Endothelial cell of umbilical vein (primary cell): ENCODE data around the gene KCNH1. TPM values are rescaled to one million over a fixed set of nuclear protein-coding genes. Genes with fewer than 3 reads are reported as not detected.

Source experiments
- BruUV-seq: library from RNA; stranded (reverse); fragments of 400-500 nt; replicated peaks from 2 replicates; lab custom pipeline; 2021; lab: Mats Ljungman, UMichigan
- CTCF ChIA-PET: fragments of 300-600, 350-600 bp; sonication (Branson Sonifier 250); formaldehyde crosslinking; loops from one replicate; lab custom pipeline; 2021; ENCODE audit warnings: antibody characterized with exemption, inconsistent platforms; lab: Charles Lee
- POLR2A ChIA-PET: fragments of 300-600, 350-600 bp; sonication (Branson Sonifier 250); formaldehyde crosslinking; loops from one replicate; lab custom pipeline; 2021; ENCODE audit warnings: antibody characterized with exemption, inconsistent platforms; lab: Charles Lee
- DNase-seq: peaks from one replicate; pipeline ENCODE4 v3.0.0-alpha.2; 2011; ENCODE audit warnings: low read depth, low spot score
- FAIRE-seq: peaks from 2 replicates; lab custom pipeline; 2011; peaks lifted over from hg19 to GRCh38; lab: Jason Lieb, UNC
- H2AFZ ChIP-seq: 2 replicates; pipeline ENCODE4 v1.6.0; 2012; ENCODE audit warnings: low read depth, low read length, control low read depth, inconsistent platforms
- H3K27ac ChIP-seq: 2 replicates; pipeline ENCODE4 v1.5.1; 2011; ENCODE audit warnings: low read depth, mild to moderate bottlenecking, control low read depth, low read length, moderate library complexity; ENCODE audit not compliant: insufficient read depth
- H3K27me3 ChIP-seq, 2 experiments: 2 replicates each; pipeline versions ENCODE4 v1.6.0 to v1.6.1; 2011; ENCODE audit warnings: low read length in 2 of 2, mixed read lengths in 1 of 2; ENCODE audit not compliant: control insufficient read depth in 2 of 2, insufficient read depth in 2 of 2
- H3K36me3 ChIP-seq, 2 experiments: 2 replicates in 1 of 2; 3 replicates in 1 of 2; pipeline ENCODE4 v1.5.1; 2011; ENCODE audit warnings: low read length in 2 of 2, mild to moderate bottlenecking in 1 of 2, moderate library complexity in 1 of 2; ENCODE audit not compliant: control insufficient read depth in 2 of 2, insufficient read depth in 2 of 2; ENCODE audit errors: extremely low read depth in 1 of 2
- H3K4me1 ChIP-seq: 3 replicates; pipeline ENCODE4 v1.5.1; 2011; ENCODE audit warnings: mild to moderate bottlenecking, low read length; ENCODE audit not compliant: control insufficient read depth, insufficient read depth; ENCODE audit errors: extremely low read depth
- H3K4me2 ChIP-seq: 2 replicates; pipeline ENCODE4 v1.6.1; 2011; ENCODE audit warnings: low read length, control low read depth, mixed read lengths; ENCODE audit not compliant: insufficient read depth
- H3K4me3 ChIP-seq, 3 experiments: fragments of 200-600 bp in 1 of 3; sonication (generic), shearing (Covaris generic) in 1 of 3; replicated peaks in 1 of 3; 2 replicates each; pipeline ENCODE4 v1.5.1; 2011 to 2016; ENCODE audit warnings: control low read depth in 3 of 3, low read length in 3 of 3, mild to moderate bottlenecking in 2 of 3, inconsistent platforms in 1 of 3, low read depth in 1 of 3, moderate library complexity in 1 of 3; ENCODE audit not compliant: insufficient read depth in 1 of 3
- H3K79me2 ChIP-seq: 2 replicates; pipeline ENCODE4 v1.6.0; 2012; ENCODE audit warnings: low read length, inconsistent platforms; ENCODE audit not compliant: control insufficient read depth, insufficient read depth
- H3K9ac ChIP-seq: replicated peaks from 2 replicates; pipeline ENCODE3; 2011; ENCODE audit warnings: low read length, control low read depth; ENCODE audit not compliant: insufficient read depth; ENCODE audit errors: extremely low read depth
- H3K9me1 ChIP-seq: replicated peaks from 3 replicates; pipeline ENCODE4 v1.6.0; 2011; ENCODE audit warnings: mild to moderate bottlenecking, low read length; ENCODE audit not compliant: control insufficient read depth, insufficient read depth; ENCODE audit errors: extremely low read depth
- H3K9me3 ChIP-seq: replicated peaks from 2 replicates; pipeline ENCODE4 v1.5.1; 2012; ENCODE audit warnings: low read length, inconsistent platforms; ENCODE audit not compliant: control insufficient read depth, insufficient read depth
- H4K20me1 ChIP-seq: replicated peaks from 2 replicates; pipeline ENCODE3; 2011; ENCODE audit warnings: mild to moderate bottlenecking, low read length; ENCODE audit not compliant: control insufficient read depth, insufficient read depth; ENCODE audit errors: extremely low read depth
- EZH2 ChIP-seq: IDR thresholded peaks from 2 replicates; pipeline ENCODE4 v1.6.1; 2012; ENCODE audit warnings: borderline replicate concordance, low read depth, mild to moderate bottlenecking, moderate library complexity, low read length, inconsistent platforms; ENCODE audit not compliant: severe bottlenecking
- FOS ChIP-seq: IDR thresholded peaks from 2 replicates; pipeline ENCODE4 v1.6.1; 2011; ENCODE audit warnings: mild to moderate bottlenecking, low read length, moderate library complexity, borderline replicate concordance; ENCODE audit not compliant: insufficient read depth
- GATA2 ChIP-seq: IDR thresholded peaks from 2 replicates; pipeline ENCODE4 v1.7.0; 2011; ENCODE audit warnings: low read depth, mild to moderate bottlenecking, moderate library complexity, mixed read lengths, low read length; ENCODE audit not compliant: insufficient read length, insufficient read depth
- MAX ChIP-seq: IDR thresholded peaks from 2 replicates; pipeline ENCODE4 v1.6.1; 2011; ENCODE audit not compliant: insufficient read depth, insufficient read length
- MYC ChIP-seq: IDR thresholded peaks from one replicate; pipeline ENCODE4 v1.6.1; 2011; ENCODE audit warnings: mild to moderate bottlenecking, low read depth, low read length
- POLR2A ChIP-seq: IDR thresholded peaks from 2 replicates; pipeline ENCODE4 v1.6.1; 2012; ENCODE audit warnings: low read depth, mild to moderate bottlenecking, control low read depth, low read length
- POLR2AphosphoS5 ChIP-seq: IDR thresholded peaks from 2 replicates; pipeline ENCODE4 v1.6.1; 2012; ENCODE audit warnings: low read depth, mild to moderate bottlenecking, control low read depth, low read length, moderate library complexity; ENCODE audit not compliant: insufficient read depth
- dilution Hi-C: fragments of 300-500 bp; cut with MboI; formaldehyde crosslinking; loops from one replicate; pipeline ENCODE4 v1.15.0; 2019; ENCODE audit warnings: low sequenced_read_pairs; ENCODE audit not compliant: extremely low pct_ligation_motif_present
- intact Hi-C: fragments of 100-400 bp; cut with micrococcal nuclease; formaldehyde crosslinking; loops from one replicate; pipeline ENCODE4 v1.10.0; 2022
- polyA plus RNA-seq, 4 experiments: library from polyadenylated mRNA; depleted of rRNA in 3 of 4; stranded (reverse) in 3 of 4; unstranded in 1 of 4; fragments of >200 nt; gene quantifications; 2 replicates each; pipeline versions ENCODE4 v1.2.1 to v1.2.3, GENCODE V29; 2011 to 2012; ENCODE audit warnings: missing spikeins in 1 of 4
- total RNA-seq: library from RNA; stranded (reverse); gene quantifications from 2 replicates; pipeline ENCODE4 v1.2.3, GENCODE V29; 2021

Gene KCNH1
- total and polyA plus RNA-seq, 2 donors (not counting 3 experiments of a cell fraction or from before 2014, with no cell fraction given): not detected

GRCh38 chr1:210944252-210944651, 189.7 kb downstream of the KCNH1 start:
- POLR2A ChIA-PET: no interaction called here
- FAIRE-seq: no peak
- intact Hi-C loops: no loop called here

GRCh38 chr1:210942513-210942912, 191.4 kb downstream of the KCNH1 start:
- FAIRE-seq: no peak
- POLR2A ChIA-PET: no interaction called here
- CTCF ChIA-PET: no interaction called here
- Histone ChIP-seq H3K9me3 (no peaks in the 10 kb centered on the region), H4K20me1 (no peaks in the 10 kb centered on the region), H3K79me2 (no peaks in the 10 kb centered on the region), H3K27me3 (no peaks in the 10 kb centered on the region), H3K4me3 (no peak overlapping the region), H3K36me3 (no peaks in the 10 kb centered on the region), H3K27ac (no peak overlapping the region), H2AFZ (no peak overlapping the region), H3K4me2 (no peak overlapping the region), H3K9ac (no peak overlapping the region), H3K4me1 (no peaks in the 10 kb centered on the region), H3K9me1 (no peaks in the 10 kb centered on the region)
- intact Hi-C loops (no loop called here), dilution Hi-C loops (no loop called here)
- TF ChIP-seq FOS: no peak
- no peak for TF ChIP-seq POLR2AphosphoS5
- no peak for TF ChIP-seq EZH2
- no peak for TF ChIP-seq MAX
- no peak for TF ChIP-seq POLR2A
- no peak for TF ChIP-seq MYC
- DNase-seq: no peak
- no TSS peak for BruUV-seq

More at GRCh38 chr1:210944252-210944651, 189.7 kb downstream of the KCNH1 start:
- Histone ChIP-seq H3K79me2 (no peaks in the 10 kb centered on the region), H3K27ac (no peak overlapping the region), H3K36me3 (no peaks in the 10 kb centered on the region), H3K9me3 (no peaks in the 10 kb centered on the region), H4K20me1 (no peaks in the 10 kb centered on the region), H3K27me3 (no peaks in the 10 kb centered on the region), H3K9me1 (no peaks in the 10 kb centered on the region), H3K4me1 (no peaks in the 10 kb centered on the region), H3K4me2 (no peak overlapping the region), H3K4me3 (no peak overlapping the region), H3K9ac (no peak overlapping the region), H2AFZ (no peak overlapping the region)
- BruUV-seq: no TSS peak
- CTCF ChIA-PET: no interaction called here
- dilution Hi-C loops: no loop called here
- no peak for DNase-seq
- TF ChIP-seq FOS (no peak), MAX (no peak), GATA2 (no peak)
